TTC549 (cell line): ENCODE measurements around the gene MT1M.
"Not testable (repeated sequence)": the region's sequence is repeated elsewhere in the genome, so short reads cannot be mapped to it uniquely, and the experiment has no call there.

Experiments
- FAIRE-seq: peaks from 2 replicates; lab custom pipeline; 2012; peaks lifted over from hg19 to GRCh38; lab: Jason Lieb, UNC

MT1M gene

GRCh38 chr16:56608876-56609462, 23.5 kb upstream of the MT1M start:
- no peak for FAIRE-seq

GRCh38 chr16:56609463-56609921, 23.0 kb upstream of the MT1M start:
- no peak for FAIRE-seq

- FAIRE-seq, result no peak
Observed at GRCh38 chr16:56610017-56610608, 22.3 kb upstream of the MT1M start.

- no peak for FAIRE-seq
Observed at GRCh38 chr16:56610609-56611111, 21.8 kb upstream of the MT1M start.

GRCh38 chr16:56611281-56611833, 21.1 kb upstream of the MT1M start:
- no peak for FAIRE-seq

- no peak for FAIRE-seq
Observed at GRCh38 chr16:56613706-56614105, 18.8 kb upstream of the MT1M start.

- FAIRE-seq, result no peak
Observed at GRCh38 chr16:56614549-56614991, 17.9 kb upstream of the MT1M start.

- FAIRE-seq, result no peak
Observed at GRCh38 chr16:56615353-56615752, 17.1 kb upstream of the MT1M start.

GRCh38 chr16:56616608-56617211, 15.7 kb upstream of the MT1M start:
- FAIRE-seq, result no peak

- no peak for FAIRE-seq
Observed at GRCh38 chr16:56617212-56618085, 15.0 kb upstream of the MT1M start.

GRCh38 chr16:56618138-56618537, 14.3 kb upstream of the MT1M start:
- FAIRE-seq, result no peak

GRCh38 chr16:56620339-56620897, 12.0 kb upstream of the MT1M start:
- no peak for FAIRE-seq

- not testable (repeated sequence) for FAIRE-seq
Observed at GRCh38 chr16:56621665-56622445, 10.6 kb upstream of the MT1M start.

- not testable (repeated sequence) for FAIRE-seq
Observed at GRCh38 chr16:56623184-56623583, 9.3 kb upstream of the MT1M start.

- no peak for FAIRE-seq
Observed at GRCh38 chr16:56623637-56624036, 8.8 kb upstream of the MT1M start.

- no peak for FAIRE-seq
Observed at GRCh38 chr16:56625140-56625942, 7.1 kb upstream of the MT1M start, which contains the start of gene MT1E. TSS of gene MT1E (plus strand) at chr16:56625781. CDS start at chr16:56625852, 71 bp downstream.

- no peak for FAIRE-seq
Observed at GRCh38 chr16:56625943-56626654, 6.4 kb upstream of the MT1M start.

GRCh38 chr16:56626685-56627084, 5.8 kb upstream of the MT1M start:
- FAIRE-seq, result no peak
